ENCODE measurements around the gene C20orf144. TPM values are rescaled to one million over a fixed set of nuclear protein-coding genes. Genes with fewer than 3 reads are reported as not detected.
"Not testable (repeated sequence)": the region's sequence is repeated elsewhere in the genome, so short reads cannot be mapped to it uniquely, and the experiment has no call there.

Gene C20orf144
- total and polyA plus RNA-seq, 4 donors, result not detected

DNA sequence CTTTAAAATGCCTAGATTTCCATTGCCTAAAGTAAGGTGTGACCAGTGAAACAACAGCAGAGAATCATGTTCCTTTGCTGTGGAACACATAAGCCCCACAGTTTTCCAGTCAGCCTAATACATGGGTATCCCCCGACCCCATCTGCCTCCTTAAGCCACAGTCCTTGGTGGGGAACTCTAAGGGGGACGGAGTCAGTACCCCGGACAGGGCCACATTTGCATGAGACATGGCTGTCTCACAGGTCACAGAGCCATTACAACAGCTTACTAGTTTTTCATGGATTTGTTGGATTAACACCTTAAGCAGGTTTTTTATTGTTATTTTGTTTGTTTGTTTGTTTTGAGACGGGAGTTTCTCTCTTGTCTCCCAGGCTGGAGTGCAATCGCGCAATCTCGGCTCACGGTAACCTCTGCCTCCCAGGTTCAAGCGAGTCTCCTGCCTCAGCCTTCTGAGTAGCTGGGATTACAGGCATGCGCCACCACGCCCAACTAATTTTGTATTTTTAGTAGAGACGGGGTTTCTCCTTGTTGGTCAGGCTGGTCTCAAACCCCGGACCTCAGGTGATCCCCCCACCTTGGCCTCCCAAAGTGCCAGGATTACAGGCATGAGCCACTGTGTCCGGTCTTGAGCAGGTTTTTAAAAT, 15.0 kb upstream of the C20orf144 start:
- Histone ChIP-seq H3K27ac (ENCODE audit: low read depth in 1 of 2, low read length in 2 of 2) (peak overlapping the region; percentile 61 to 67), H3K36me3 (ENCODE audit: control insufficient read depth in 4 of 4, insufficient read depth in 3 of 4, low read depth in 1 of 4, low read length in 3 of 4) (peaks cover 4 to 19% (median 13%) of the 10 kb centered on the region in 4 donors), H3K4me1 (ENCODE audit: control insufficient read depth in 4 of 4, insufficient read depth in 4 of 4, low read length in 3 of 4) (peaks cover 0 to 28% (median 21%) of the 10 kb centered on the region in 4 donors), H3K4me3 (ENCODE audit: low read depth in 1 of 3, low read length in 3 of 3) (peak overlapping the region in 1 of 3 donors; percentile 44)
- H3K27me3 ChIP-seq (ENCODE audit: control insufficient read depth in 4 of 4, insufficient read depth in 4 of 4, low read length in 3 of 4); H3K9ac ChIP-seq (ENCODE audit: low read depth in 1 of 2, low read length in 2 of 2); H3K9me3 ChIP-seq (ENCODE audit: control insufficient read depth in 4 of 4, low read length in 3 of 4); DNase-seq (ENCODE audit: low spot score): not testable (repeated sequence)
- TF ChIP-seq, protein P1, sequence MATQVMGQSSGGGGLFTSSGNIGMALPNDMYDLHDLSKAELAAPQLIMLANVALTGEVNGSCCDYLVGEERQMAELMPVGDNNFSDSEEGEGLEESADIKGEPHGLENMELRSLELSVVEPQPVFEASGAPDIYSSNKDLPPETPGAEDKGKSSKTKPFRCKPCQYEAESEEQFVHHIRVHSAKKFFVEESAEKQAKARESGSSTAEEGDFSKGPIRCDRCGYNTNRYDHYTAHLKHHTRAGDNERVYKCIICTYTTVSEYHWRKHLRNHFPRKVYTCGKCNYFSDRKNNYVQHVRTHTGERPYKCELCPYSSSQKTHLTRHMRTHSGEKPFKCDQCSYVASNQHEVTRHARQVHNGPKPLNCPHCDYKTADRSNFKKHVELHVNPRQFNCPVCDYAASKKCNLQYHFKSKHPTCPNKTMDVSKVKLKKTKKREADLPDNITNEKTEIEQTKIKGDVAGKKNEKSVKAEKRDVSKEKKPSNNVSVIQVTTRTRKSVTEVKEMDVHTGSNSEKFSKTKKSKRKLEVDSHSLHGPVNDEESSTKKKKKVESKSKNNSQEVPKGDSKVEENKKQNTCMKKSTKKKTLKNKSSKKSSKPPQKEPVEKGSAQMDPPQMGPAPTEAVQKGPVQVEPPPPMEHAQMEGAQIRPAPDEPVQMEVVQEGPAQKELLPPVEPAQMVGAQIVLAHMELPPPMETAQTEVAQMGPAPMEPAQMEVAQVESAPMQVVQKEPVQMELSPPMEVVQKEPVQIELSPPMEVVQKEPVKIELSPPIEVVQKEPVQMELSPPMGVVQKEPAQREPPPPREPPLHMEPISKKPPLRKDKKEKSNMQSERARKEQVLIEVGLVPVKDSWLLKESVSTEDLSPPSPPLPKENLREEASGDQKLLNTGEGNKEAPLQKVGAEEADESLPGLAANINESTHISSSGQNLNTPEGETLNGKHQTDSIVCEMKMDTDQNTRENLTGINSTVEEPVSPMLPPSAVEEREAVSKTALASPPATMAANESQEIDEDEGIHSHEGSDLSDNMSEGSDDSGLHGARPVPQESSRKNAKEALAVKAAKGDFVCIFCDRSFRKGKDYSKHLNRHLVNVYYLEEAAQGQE (IDR thresholded peaks at IDR 0.05), result peak; percentile 24
- WGBS, result 46% methylated on average over 14 of the region's 14 CpGs

DNA sequence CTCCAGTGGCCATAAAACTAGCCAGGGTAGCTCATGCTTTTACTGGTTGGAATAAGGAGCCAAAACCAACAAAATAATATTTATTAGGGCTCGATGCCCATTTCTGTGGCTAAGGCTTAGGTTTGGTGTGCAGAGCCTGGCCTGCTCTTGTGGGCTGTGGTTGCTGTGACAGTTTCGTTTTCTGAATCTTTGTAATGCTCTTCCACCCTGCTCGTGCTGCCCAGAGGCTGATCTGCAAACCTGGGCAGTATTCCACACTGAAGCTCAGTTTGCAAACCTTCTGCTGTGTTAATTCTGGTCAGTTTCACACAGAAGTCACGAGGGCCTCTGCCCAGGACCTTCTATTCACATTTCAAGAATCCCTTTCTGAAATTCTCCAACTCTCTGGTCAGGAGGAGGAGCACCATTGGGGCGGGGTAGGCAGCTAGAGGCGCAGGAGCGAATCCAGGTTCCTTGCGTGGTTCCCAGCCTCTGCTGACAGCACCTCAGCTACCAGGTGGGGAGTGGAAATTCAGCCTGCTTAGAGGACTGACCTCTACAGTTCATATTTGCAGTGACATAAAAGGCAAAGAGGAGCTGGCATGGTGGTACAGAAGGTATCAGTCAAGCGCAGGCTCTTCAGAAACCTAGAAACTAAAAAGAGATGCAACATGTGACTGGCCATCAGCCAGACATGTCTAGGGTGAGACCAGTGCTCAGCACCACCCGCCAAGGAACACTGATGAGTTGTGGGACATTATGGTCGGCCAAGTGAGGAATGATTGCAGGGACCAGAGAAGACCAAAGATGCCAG, 14.3 kb upstream of the C20orf144 start:
- Histone ChIP-seq H3K4me1 (ENCODE audit: control insufficient read depth in 4 of 4, insufficient read depth in 4 of 4, low read length in 3 of 4) (peaks cover 0 to 28% (median 21%) of the 10 kb centered on the region in 4 donors), H3K4me3 (ENCODE audit: low read depth in 1 of 3, low read length in 3 of 3) (peak overlapping the region; percentile 5 to 55 (median 44)), H3K9me3 (ENCODE audit: control insufficient read depth in 4 of 4, low read length in 3 of 4) (no peaks in the 10 kb centered on the region), H3K9ac (ENCODE audit: low read depth in 1 of 2, low read length in 2 of 2) (peak overlapping the region in 1 of 2 donors; percentile 8), H3K27ac (ENCODE audit: low read depth in 1 of 2, low read length in 2 of 2) (peak overlapping the region; percentile 61 to 67), H3K36me3 (ENCODE audit: control insufficient read depth in 4 of 4, insufficient read depth in 3 of 4, low read depth in 1 of 4, low read length in 3 of 4) (peaks cover 4 to 16% (median 12%) of the 10 kb centered on the region in 4 donors), H3K27me3 (ENCODE audit: control insufficient read depth in 4 of 4, insufficient read depth in 4 of 4, low read length in 3 of 4) (no peaks in the 10 kb centered on the region)
- 46% methylated on average over 11 of the region's 11 CpGs for WGBS
- TF ChIP-seq RAD21 (IDR thresholded peaks at IDR 0.05), result peak; percentile 43 to 52
- TF ChIP-seq YY1 (IDR thresholded peaks at IDR 0.05), result peak; percentile 70
- TF ChIP-seq HNF4A (conservative IDR thresholded peaks at IDR 0.05), result peak; percentile 17 to 20
- TF ChIP-seq SP1 (IDR thresholded peaks at IDR 0.05), result no peak
- TF ChIP-seq, protein P1 (IDR thresholded peaks at IDR 0.05), result no peak
- TF ChIP-seq RXRA (IDR thresholded peaks at IDR 0.05), result peak; percentile 18 to 49
- no peak for TF ChIP-seq NR2F2 (IDR thresholded peaks at IDR 0.05)
- TF ChIP-seq, protein P2, sequence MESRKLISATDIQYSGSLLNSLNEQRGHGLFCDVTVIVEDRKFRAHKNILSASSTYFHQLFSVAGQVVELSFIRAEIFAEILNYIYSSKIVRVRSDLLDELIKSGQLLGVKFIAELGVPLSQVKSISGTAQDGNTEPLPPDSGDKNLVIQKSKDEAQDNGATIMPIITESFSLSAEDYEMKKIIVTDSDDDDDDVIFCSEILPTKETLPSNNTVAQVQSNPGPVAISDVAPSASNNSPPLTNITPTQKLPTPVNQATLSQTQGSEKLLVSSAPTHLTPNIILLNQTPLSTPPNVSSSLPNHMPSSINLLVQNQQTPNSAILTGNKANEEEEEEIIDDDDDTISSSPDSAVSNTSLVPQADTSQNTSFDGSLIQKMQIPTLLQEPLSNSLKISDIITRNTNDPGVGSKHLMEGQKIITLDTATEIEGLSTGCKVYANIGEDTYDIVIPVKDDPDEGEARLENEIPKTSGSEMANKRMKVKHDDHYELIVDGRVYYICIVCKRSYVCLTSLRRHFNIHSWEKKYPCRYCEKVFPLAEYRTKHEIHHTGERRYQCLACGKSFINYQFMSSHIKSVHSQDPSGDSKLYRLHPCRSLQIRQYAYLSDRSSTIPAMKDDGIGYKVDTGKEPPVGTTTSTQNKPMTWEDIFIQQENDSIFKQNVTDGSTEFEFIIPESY (IDR thresholded peaks at IDR 0.05), result peak; percentile 30
- TF ChIP-seq FOXA2 (IDR thresholded peaks at IDR 0.05), result no peak
- DNase-seq (ENCODE audit: low spot score), result no peak
